ENCODE measurements around the gene DPM2.

The DPM2 gene

DNA sequence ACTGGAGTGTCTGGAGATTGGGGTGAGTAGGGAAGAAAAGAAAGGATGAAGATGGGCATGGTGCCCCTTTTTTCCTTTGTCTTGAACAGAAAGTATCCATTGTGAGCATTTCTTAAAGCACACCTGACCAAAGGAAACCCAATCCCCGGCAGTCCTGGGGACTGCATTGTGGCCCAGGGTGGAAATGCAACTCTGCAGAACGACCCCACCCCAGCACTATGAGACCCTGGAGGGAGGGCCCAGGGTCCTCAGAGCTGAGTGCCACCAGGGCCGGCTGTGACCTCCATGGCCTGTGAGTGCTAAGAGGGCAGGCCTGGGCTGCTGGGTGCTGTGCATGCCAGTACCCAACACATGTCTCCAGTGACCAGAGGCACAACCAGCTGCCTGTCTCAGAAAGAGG lies 24.6 kb upstream of the DPM2 start:
- Histone ChIP-seq H4K20me1 (ENCODE audit: control insufficient read depth, insufficient read depth, low read depth, low read length) (peaks cover 54% of the 10 kb centered on the region), H3K36me3 (ENCODE audit: control insufficient read depth, low read length) (peaks cover 69% of the 10 kb centered on the region), H3K27me3 (ENCODE audit: control insufficient read depth, low read length) (no peaks in the 10 kb centered on the region), H3K9me3 (ENCODE audit: control insufficient read depth, insufficient read depth, low read length) (no peaks in the 10 kb centered on the region), H3K4me2 (ENCODE audit: low read length) (no peak overlapping the region), H3F3A (ENCODE audit: control insufficient read depth, insufficient read depth) (no peaks in the 10 kb centered on the region; the same call in 1 of the 2 replicates), H3K9me2 (replicated peaks; ENCODE audit: control insufficient read depth, low read length) (no peaks in the 10 kb centered on the region), H3K79me2 (ENCODE audit: control insufficient read depth, low read length) (peaks cover 100% of the 10 kb centered on the region), H3K4me1 (ENCODE audit: control insufficient read depth, low read length) (peaks cover 93% of the 10 kb centered on the region), H3K4me3 (ENCODE audit: low read length) (no peak overlapping the region), H3K27ac (ENCODE audit: low read depth, low read length) (no peak overlapping the region)
- TF ChIP-seq EZH2phosphoT487 (IDR thresholded peaks at IDR 0.05; ENCODE audit: borderline replicate concordance, low read length) = no peak

DNA sequence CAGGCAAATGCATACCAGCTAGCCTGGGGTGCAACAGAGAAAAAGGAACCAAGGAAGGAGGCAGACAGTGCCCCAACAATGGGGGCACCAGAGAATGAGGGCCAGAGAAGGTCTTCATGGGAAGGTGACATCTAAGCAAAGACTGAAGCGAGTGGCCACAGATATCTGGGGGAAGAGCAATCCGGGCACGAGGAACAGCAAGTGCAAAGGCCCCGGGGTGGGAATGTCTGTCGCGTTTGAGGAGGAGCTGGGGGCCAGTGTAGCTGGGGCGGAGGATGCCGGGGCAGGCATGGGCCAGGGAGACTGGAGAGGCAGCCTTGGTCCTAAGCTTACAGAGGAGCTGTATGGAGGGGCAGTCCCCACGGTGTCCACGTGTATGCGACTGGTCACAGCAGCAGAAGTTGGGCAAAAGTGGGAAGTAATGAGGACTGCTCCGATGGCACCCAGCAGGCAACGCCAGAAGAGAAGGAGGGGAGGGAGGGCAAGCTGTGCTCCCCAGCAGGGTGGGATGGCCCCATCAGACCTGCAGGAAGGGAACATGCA lies 24.0 kb upstream of the DPM2 start:
- H3K79me2 ChIP-seq (ENCODE audit: control insufficient read depth, low read length) = peaks cover 100% of the 10 kb centered on the region
- no peaks in the 10 kb centered on the region; the same call in 1 of the 2 replicates for H3F3A ChIP-seq (ENCODE audit: control insufficient read depth, insufficient read depth)
- no peaks in the 10 kb centered on the region for H3K27me3 ChIP-seq (ENCODE audit: control insufficient read depth, low read length)
- TF ChIP-seq EZH2phosphoT487 (IDR thresholded peaks at IDR 0.05; ENCODE audit: borderline replicate concordance, low read length) = no peak
- TF ChIP-seq, protein P1, sequence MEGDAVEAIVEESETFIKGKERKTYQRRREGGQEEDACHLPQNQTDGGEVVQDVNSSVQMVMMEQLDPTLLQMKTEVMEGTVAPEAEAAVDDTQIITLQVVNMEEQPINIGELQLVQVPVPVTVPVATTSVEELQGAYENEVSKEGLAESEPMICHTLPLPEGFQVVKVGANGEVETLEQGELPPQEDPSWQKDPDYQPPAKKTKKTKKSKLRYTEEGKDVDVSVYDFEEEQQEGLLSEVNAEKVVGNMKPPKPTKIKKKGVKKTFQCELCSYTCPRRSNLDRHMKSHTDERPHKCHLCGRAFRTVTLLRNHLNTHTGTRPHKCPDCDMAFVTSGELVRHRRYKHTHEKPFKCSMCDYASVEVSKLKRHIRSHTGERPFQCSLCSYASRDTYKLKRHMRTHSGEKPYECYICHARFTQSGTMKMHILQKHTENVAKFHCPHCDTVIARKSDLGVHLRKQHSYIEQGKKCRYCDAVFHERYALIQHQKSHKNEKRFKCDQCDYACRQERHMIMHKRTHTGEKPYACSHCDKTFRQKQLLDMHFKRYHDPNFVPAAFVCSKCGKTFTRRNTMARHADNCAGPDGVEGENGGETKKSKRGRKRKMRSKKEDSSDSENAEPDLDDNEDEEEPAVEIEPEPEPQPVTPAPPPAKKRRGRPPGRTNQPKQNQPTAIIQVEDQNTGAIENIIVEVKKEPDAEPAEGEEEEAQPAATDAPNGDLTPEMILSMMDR (IDR thresholded peaks at IDR 0.05; ENCODE audit: low read depth, low read length, poor library complexity, severe bottlenecking) = no peak
- peaks cover 91% of the 10 kb centered on the region for H3K4me1 ChIP-seq (ENCODE audit: control insufficient read depth, low read length)
- H3K36me3 ChIP-seq (ENCODE audit: control insufficient read depth, low read length) = peaks cover 63% of the 10 kb centered on the region
- no peak overlapping the region for H3K4me3 ChIP-seq (ENCODE audit: low read length)
- H3K9me3 ChIP-seq (ENCODE audit: control insufficient read depth, insufficient read depth, low read length) = no peaks in the 10 kb centered on the region
- no peaks in the 10 kb centered on the region for H3K9me2 ChIP-seq (replicated peaks; ENCODE audit: control insufficient read depth, low read length)
- no peak overlapping the region for H3K4me2 ChIP-seq (ENCODE audit: low read length)
- H3K27ac ChIP-seq (ENCODE audit: low read depth, low read length) = no peak overlapping the region
- peaks cover 48% of the 10 kb centered on the region for H4K20me1 ChIP-seq (ENCODE audit: control insufficient read depth, insufficient read depth, low read depth, low read length)

DNA sequence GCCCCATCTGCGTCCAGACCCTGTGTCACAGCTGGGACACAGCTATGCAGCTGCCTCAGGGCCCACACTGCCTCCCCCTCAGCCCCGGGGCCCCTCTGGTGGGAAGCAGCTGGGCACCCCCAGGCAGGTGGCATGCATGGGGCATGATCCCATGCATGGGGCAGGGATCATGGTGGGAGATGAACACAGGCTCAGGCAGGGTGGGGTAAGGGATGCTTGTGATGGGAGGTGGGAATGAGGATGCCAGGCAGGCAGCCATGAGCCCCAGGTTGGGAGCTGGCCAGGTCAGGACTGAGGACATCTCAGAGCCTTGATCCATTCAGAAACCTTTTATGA lies 23.5 kb upstream of the DPM2 start:
- H3K79me2 ChIP-seq (ENCODE audit: control insufficient read depth, low read length) = peaks cover 100% of the 10 kb centered on the region
- no peaks in the 10 kb centered on the region for H3K9me2 ChIP-seq (replicated peaks; ENCODE audit: control insufficient read depth, low read length)
- no peaks in the 10 kb centered on the region for H3K27me3 ChIP-seq (ENCODE audit: control insufficient read depth, low read length)
- H4K20me1 ChIP-seq (ENCODE audit: control insufficient read depth, insufficient read depth, low read depth, low read length) = peaks cover 46% of the 10 kb centered on the region
- no peak overlapping the region for H3K4me3 ChIP-seq (ENCODE audit: low read length)
- H3K4me2 ChIP-seq (ENCODE audit: low read length) = no peak overlapping the region
- no peaks in the 10 kb centered on the region for H3K9me3 ChIP-seq (ENCODE audit: control insufficient read depth, insufficient read depth, low read length)
- peaks cover 58% of the 10 kb centered on the region for H3K36me3 ChIP-seq (ENCODE audit: control insufficient read depth, low read length)
- peaks cover 87% of the 10 kb centered on the region for H3K4me1 ChIP-seq (ENCODE audit: control insufficient read depth, low read length)
- TF ChIP-seq EZH2phosphoT487 (IDR thresholded peaks at IDR 0.05; ENCODE audit: borderline replicate concordance, low read length) = no peak
- TF ChIP-seq, protein P1 (IDR thresholded peaks at IDR 0.05; ENCODE audit: low read depth, low read length, poor library complexity, severe bottlenecking) = no peak
- no peaks in the 10 kb centered on the region; the same call in 1 of the 2 replicates for H3F3A ChIP-seq (ENCODE audit: control insufficient read depth, insufficient read depth)
- H3K27ac ChIP-seq (ENCODE audit: low read depth, low read length) = no peak overlapping the region

DNA sequence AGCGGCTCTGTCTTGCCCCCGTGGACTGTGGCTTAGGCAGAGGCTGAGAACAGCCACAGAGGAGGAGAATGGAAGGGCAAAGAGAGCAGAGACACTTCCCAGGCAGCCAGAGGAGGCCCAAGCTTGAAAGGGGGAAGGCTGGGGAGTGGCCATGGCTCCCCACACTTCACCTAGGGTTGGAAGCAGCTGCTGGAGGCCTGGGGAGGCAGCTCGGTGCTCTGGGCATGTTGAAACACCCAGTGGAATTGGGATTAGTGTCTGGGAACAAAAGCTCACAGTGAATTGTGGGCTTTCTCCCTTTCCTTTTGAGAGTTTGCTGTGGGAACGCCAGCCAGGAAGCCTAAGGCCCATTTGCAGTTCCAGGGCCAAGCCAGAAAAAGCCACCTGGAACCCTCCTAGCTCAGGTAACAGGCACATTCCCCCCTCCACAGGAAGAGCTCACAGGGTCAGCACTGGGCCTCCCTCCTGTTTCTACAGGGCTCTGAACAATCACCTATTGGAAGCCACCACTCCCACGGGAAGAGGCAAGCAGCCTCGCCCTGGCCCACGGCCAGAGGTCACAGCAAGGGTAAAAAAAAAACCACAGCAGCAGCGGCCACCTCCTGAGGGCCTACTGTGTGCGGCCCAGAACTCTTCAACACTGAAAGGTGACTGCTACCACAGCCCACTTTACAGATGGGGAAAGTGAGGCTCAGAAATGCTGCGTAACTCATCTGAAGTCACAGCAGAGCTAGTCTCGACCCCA lies 22.9 kb upstream of the DPM2 start:
- no peaks in the 10 kb centered on the region for H3K9me3 ChIP-seq (ENCODE audit: control insufficient read depth, insufficient read depth, low read length)
- H3K36me3 ChIP-seq (ENCODE audit: control insufficient read depth, low read length) = peaks cover 62% of the 10 kb centered on the region
- H3K4me1 ChIP-seq (ENCODE audit: control insufficient read depth, low read length) = peaks cover 87% of the 10 kb centered on the region
- H3K79me2 ChIP-seq (ENCODE audit: control insufficient read depth, low read length) = peaks cover 100% of the 10 kb centered on the region
- H3K27ac ChIP-seq (ENCODE audit: low read depth, low read length) = no peak overlapping the region
- H4K20me1 ChIP-seq (ENCODE audit: control insufficient read depth, insufficient read depth, low read depth, low read length) = peaks cover 50% of the 10 kb centered on the region
- H3K9me2 ChIP-seq (replicated peaks; ENCODE audit: control insufficient read depth, low read length) = no peaks in the 10 kb centered on the region
- H3K4me2 ChIP-seq (ENCODE audit: low read length) = no peak overlapping the region
- no peaks in the 10 kb centered on the region for H3K27me3 ChIP-seq (ENCODE audit: control insufficient read depth, low read length)
- no peak for TF ChIP-seq EZH2phosphoT487 (IDR thresholded peaks at IDR 0.05; ENCODE audit: borderline replicate concordance, low read length)
- TF ChIP-seq, protein P1 (IDR thresholded peaks at IDR 0.05; ENCODE audit: low read depth, low read length, poor library complexity, severe bottlenecking) = no peak
- H3F3A ChIP-seq (ENCODE audit: control insufficient read depth, insufficient read depth) = no peaks in the 10 kb centered on the region; the same call in 1 of the 2 replicates
- H3K4me3 ChIP-seq (ENCODE audit: low read length) = no peak overlapping the region

All from DOHH2 (cell line).